Neural crest cell (in vitro differentiated cells): ENCODE measurements around the gene EFCAB9. TPM values are rescaled to one million over a fixed set of nuclear protein-coding genes. Genes with fewer than 3 reads are reported as not detected.

Experiments used
- DNase-seq: peaks from one replicate; pipeline ENCODE4 v3.0.0; 2021; ENCODE audit warnings: low read depth, mixed read lengths, low spot score
- H3K27ac Mint-ChIP-seq: one replicate; pipeline ENCODE4 v1.8.0; 2021; ENCODE audit warnings: mild to moderate bottlenecking, mixed read lengths; ENCODE audit not compliant: unreplicated experiment
- H3K27me3 Mint-ChIP-seq: 2 replicates; pipeline ENCODE4 v1.8.0; 2021; ENCODE audit warnings: low read depth, mild to moderate bottlenecking, mixed read lengths
- H3K36me3 Mint-ChIP-seq: 2 replicates; pipeline ENCODE4 v1.8.0; 2021; ENCODE audit warnings: low read depth, mild to moderate bottlenecking, mixed read lengths
- H3K4me1 Mint-ChIP-seq: 2 replicates; pipeline ENCODE4 v1.8.0; 2021; ENCODE audit warnings: mixed read lengths
- H3K4me3 Mint-ChIP-seq: one replicate; pipeline ENCODE4 v1.8.0; 2021; ENCODE audit warnings: mild to moderate bottlenecking, mixed read lengths
- H3K9me3 Mint-ChIP-seq: 2 replicates; pipeline ENCODE4 v1.8.0; 2021; ENCODE audit warnings: mixed read lengths
- total RNA-seq: library from RNA; stranded (reverse); gene quantifications from 2 replicates; pipeline ENCODE4 v1.2.1, GENCODE V29; 2021
- TF ChIP-seq, protein P1 (sequence below): fragments of 200-600 bp; sonication (generic); conservative IDR thresholded peaks from 2 replicates; pipeline ENCODE4 v1.5.0; 2021; ENCODE audit warnings: antibody characterized with exemption, mild to moderate bottlenecking

Gene EFCAB9
- total RNA-seq, 1 donor from 2014 or later = 0.37 TPM

DNA sequence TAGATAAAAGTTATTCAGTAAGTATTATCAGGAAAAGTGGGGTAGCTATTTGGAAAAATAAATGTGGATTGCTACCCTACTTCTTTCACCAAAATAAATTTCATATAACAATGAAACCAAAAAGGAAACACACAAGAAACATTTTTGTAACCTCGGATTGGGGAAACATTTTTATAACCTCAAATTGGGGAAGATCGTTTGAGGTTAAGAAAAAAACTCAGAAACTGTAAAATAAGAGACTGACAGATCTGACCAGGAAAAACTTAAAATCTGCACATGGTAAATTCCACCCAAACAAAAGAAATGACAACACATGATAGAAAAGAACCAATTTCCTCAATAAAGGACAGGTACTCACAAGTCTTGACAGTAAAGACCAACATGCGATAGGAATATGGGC is 13.5 kb downstream of the EFCAB9 start:
- Mint-ChIP-seq H3K4me3 (no peak overlapping the region), H3K27me3 (no peaks in the 10 kb centered on the region), H3K36me3 (peaks cover 14% of the 10 kb centered on the region), H3K9me3 (no peaks in the 10 kb centered on the region), H3K4me1 (peaks cover 5% of the 10 kb centered on the region), H3K27ac (no peak overlapping the region)
- DNase-seq = no peak
- TF ChIP-seq, protein P1, sequence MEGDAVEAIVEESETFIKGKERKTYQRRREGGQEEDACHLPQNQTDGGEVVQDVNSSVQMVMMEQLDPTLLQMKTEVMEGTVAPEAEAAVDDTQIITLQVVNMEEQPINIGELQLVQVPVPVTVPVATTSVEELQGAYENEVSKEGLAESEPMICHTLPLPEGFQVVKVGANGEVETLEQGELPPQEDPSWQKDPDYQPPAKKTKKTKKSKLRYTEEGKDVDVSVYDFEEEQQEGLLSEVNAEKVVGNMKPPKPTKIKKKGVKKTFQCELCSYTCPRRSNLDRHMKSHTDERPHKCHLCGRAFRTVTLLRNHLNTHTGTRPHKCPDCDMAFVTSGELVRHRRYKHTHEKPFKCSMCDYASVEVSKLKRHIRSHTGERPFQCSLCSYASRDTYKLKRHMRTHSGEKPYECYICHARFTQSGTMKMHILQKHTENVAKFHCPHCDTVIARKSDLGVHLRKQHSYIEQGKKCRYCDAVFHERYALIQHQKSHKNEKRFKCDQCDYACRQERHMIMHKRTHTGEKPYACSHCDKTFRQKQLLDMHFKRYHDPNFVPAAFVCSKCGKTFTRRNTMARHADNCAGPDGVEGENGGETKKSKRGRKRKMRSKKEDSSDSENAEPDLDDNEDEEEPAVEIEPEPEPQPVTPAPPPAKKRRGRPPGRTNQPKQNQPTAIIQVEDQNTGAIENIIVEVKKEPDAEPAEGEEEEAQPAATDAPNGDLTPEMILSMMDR = no peak

DNA sequence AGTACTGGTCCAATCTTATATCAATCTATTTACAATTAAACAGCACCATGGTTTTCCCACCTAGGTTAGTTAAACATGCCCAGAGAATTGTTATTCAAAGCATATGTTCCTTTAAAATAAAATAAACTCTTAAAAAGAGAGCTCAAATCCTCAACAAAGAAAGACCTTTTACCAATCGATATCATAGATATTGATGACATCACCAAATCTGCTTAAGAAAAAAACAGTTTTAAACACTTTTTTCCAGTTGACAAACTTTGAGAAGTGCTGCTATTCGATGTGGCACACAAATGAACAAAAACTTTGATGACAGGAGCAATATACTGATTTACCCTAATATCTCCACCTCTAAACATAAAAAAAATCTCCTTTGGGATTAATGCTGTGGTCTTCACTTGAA is 15.7 kb downstream of the EFCAB9 start:
- no peaks in the 10 kb centered on the region for H3K4me1 Mint-ChIP-seq
- no peak for DNase-seq
- TF ChIP-seq, protein P1 = no peak

DNA sequence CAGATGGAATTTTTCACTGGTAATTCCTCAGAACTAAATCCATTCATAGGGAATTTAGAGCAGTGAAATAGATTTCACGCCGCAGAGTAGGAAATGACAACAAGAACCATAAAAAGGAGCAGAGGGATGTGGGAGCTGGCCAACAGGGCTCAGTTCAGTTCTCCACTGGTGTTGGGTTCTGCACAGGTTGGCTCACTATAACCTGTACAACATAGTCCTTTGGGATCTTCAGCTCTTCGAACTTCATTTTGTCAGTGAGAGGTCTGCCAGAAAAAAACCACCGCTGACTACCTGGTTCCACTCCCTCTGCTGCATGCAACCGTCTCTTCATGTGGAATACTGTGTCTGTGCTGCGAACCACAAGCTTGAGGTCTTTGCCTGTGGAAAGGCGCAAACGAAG is 17.7 kb downstream of the EFCAB9 start:
- TF ChIP-seq, protein P1 = no peak
- Mint-ChIP-seq H3K4me3 (no peak overlapping the region), H3K36me3 (peaks cover 28% of the 10 kb centered on the region), H3K4me1 (peaks cover 4% of the 10 kb centered on the region), H3K27me3 (no peaks in the 10 kb centered on the region), H3K27ac (no peak overlapping the region), H3K9me3 (no peaks in the 10 kb centered on the region)
- no peak for DNase-seq

More for the DNA sequence above, 15.7 kb downstream of the EFCAB9 start:
- Mint-ChIP-seq H3K27me3 (no peaks in the 10 kb centered on the region), H3K27ac (no peak overlapping the region), H3K9me3 (no peaks in the 10 kb centered on the region), H3K36me3 (peaks cover 20% of the 10 kb centered on the region), H3K4me3 (no peak overlapping the region)

DNA sequence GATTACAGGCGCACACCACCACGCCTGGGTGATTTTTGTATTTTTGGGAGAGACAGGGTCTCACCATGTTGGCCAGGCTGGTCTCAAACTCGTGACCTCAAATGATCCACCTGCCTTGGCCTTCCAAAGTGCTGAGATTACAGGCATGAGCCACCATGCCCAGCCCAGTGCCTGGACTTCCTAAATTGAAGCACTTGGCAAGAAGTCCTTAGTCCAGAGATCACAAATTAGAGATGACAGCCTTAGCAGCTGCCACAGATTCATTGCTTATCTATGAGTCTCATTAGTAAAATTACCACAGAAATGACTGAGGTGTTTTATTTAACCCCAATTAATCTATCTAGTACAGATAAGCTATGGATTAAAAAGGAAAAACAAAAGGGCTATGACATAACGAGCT is 19.2 kb downstream of the EFCAB9 start:
- H3K36me3 Mint-ChIP-seq = peaks cover 33% of the 10 kb centered on the region
- H3K27me3 Mint-ChIP-seq = no peaks in the 10 kb centered on the region
- H3K4me3 Mint-ChIP-seq = no peak overlapping the region
- no peak overlapping the region for H3K27ac Mint-ChIP-seq
- H3K9me3 Mint-ChIP-seq = no peaks in the 10 kb centered on the region
- no peak for DNase-seq
- TF ChIP-seq, protein P1 = no peak
- peaks cover 4% of the 10 kb centered on the region for H3K4me1 Mint-ChIP-seq

DNA sequence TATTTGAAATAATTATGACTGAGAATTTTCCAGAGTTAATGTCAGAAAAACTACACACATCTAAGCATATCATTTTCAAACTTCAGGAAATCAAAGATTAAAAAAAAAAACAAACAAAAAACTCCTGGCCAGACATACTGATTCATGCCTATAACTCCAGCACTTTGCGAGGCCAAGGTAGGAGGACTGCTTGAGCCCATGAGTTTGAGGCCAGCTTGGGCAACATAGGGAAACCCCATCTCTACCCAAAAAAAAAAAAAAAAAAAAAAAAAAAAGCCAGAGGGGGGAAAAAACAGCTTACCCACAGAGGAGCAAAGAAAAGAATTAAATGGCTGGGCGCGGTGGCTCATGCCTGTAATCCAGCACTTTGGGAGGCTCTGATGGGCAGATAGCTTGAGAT is 22.4 kb downstream of the EFCAB9 start:
- H3K9me3 Mint-ChIP-seq = peaks cover 5% of the 10 kb centered on the region
- no peak overlapping the region for H3K27ac Mint-ChIP-seq
- peaks cover 4% of the 10 kb centered on the region for H3K4me1 Mint-ChIP-seq
- DNase-seq = no peak
- no peak overlapping the region for H3K4me3 Mint-ChIP-seq
- no peaks in the 10 kb centered on the region for H3K27me3 Mint-ChIP-seq
- TF ChIP-seq, protein P1 = no peak
- peaks cover 56% of the 10 kb centered on the region for H3K36me3 Mint-ChIP-seq

DNA sequence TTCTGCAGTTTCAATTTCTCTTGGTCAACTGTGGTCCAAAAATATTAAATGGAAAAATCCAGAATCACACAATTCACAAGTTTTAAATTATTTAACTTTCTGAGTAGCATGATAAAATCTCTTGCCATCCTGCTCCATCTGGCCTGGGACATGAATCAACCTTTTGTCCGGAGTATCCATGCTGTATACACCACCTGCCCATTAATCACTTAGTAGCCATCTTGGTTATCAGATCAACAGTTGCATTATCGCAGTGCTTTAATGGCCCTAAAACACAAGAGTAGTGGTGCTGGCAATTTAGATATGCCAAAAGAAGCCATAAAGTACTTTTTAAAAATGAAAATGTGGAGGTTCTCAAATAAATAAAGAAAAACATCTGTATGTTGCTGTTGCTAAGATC is 25.3 kb downstream of the EFCAB9 start:
- no peak overlapping the region for H3K4me3 Mint-ChIP-seq
- no peaks in the 10 kb centered on the region for H3K27me3 Mint-ChIP-seq
- H3K9me3 Mint-ChIP-seq = peaks cover 5% of the 10 kb centered on the region
- peaks cover 9% of the 10 kb centered on the region for H3K4me1 Mint-ChIP-seq
- peaks cover 64% of the 10 kb centered on the region for H3K36me3 Mint-ChIP-seq
- H3K27ac Mint-ChIP-seq = no peak overlapping the region
- DNase-seq = no peak
- TF ChIP-seq, protein P1 = no peak
